ENCODE results near the gene NECAB3. TPM values are rescaled to one million over a fixed set of nuclear protein-coding genes. Genes with fewer than 3 reads are reported as not detected.

The NECAB3 gene
- total RNA-seq, 1 donor from 2014 or later: 29.2 TPM

- H3K36me3 ChIP-seq: peaks cover 0 to 3% of the 10 kb centered on the region in 2 donors
- no peak for DNase-seq (ENCODE audit: extremely low spot score in 2 of 2)
- no peaks in the 10 kb centered on the region for H3K9me3 ChIP-seq
- H3K27me3 ChIP-seq: no peaks in the 10 kb centered on the region
- no peak overlapping the region for H3K4me3 ChIP-seq
- TF ChIP-seq CTCF (IDR thresholded peaks at IDR 0.05) (no peak), POLR2AphosphoS5 (IDR thresholded peaks at IDR 0.05; ENCODE audit: insufficient read depth in 1 of 2, low read depth in 1 of 2) (no peak)
- peaks cover 42% of the 10 kb centered on the region for H3K4me1 ChIP-seq
- H3K27ac ChIP-seq: peak overlapping the region; percentile 83
- intact Hi-C loops (cut with DNase I): loop anchor here (5.0 kb wide), 1 partner anchor 207 kb away; no protein-coding TSS in a partner anchor
These were observed 9.5 kb downstream of the NECAB3 start for GRCh38 chr20:33664762-33665144.

- H3K9me3 ChIP-seq: no peaks in the 10 kb centered on the region
- DNase-seq (ENCODE audit: extremely low spot score in 2 of 2): no peak
- no peaks in the 10 kb centered on the region for H3K27me3 ChIP-seq
- peak overlapping the region; percentile 59 to 85 for H3K4me3 ChIP-seq
- H3K36me3 ChIP-seq: peaks cover 0 to 8% of the 10 kb centered on the region in 2 donors
- H3K27ac ChIP-seq: peak overlapping the region; percentile 83
- peaks cover 42% of the 10 kb centered on the region for H3K4me1 ChIP-seq
- no peak for TF ChIP-seq CTCF (IDR thresholded peaks at IDR 0.05)
- no peak for TF ChIP-seq POLR2A (IDR thresholded peaks at IDR 0.05)
- no peak for TF ChIP-seq POLR2AphosphoS5 (IDR thresholded peaks at IDR 0.05; ENCODE audit: insufficient read depth in 1 of 2, low read depth in 1 of 2)
- intact Hi-C loops (cut with DNase I): no loop called here
These were observed 10.0 kb downstream of the NECAB3 start for GRCh38 chr20:33664085-33664761.

DNA sequence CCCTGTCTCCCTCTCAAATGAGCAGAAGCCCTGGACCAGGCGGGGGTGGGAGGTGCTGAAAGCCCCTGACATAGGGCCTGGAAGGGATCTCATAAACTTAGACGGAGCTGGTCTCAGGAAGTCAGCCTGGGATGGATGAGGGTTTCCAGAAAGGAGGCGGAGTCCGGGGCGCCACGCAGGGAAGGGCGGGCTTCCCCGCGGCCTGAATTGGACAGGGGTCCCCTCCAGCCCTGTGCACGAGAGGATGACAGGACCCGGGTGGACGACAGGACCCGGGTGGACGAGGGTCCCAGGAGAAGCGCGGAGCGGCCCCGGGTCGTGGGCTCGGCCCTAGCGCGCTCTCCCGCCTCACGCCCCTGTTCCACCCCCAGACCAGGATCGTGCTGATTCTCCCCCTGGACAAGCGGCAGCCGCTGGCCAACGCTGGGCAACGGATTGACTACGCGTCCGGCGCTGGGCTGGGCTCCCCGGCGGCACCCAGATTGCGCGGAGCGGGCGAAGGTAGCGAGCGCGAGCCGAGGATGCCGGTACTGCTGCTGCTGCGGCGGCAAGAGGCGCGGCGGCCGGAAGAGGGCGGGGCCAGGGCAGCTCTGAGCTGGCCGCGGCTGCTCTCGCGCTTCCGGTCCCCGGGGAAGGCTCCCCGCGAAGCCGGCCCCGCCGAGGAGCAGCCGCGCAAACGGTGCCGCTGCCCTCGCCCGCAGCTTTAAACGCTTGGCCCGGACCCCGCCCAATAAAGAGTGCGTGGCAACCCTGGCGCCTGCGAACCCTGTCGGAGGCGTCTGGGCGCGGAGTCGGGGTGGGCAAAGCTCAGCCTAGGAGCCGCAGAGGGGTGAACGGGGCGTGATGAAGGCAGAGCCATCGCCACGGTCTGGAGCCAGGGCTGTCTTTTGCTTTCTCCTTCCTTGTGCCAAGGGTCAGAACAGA lies 10.8 kb downstream of the NECAB3 start:
- Histone ChIP-seq H3K27me3 (no peaks in the 10 kb centered on the region), H3K36me3 (peaks cover 0 to 12% of the 10 kb centered on the region in 2 donors), H3K27ac (peak overlapping the region; percentile 83), H3K9me3 (no peaks in the 10 kb centered on the region), H3K4me3 (peak overlapping the region; percentile 59 to 85), H3K4me1 (peaks cover 40% of the 10 kb centered on the region)
- DNase-seq (ENCODE audit: extremely low spot score in 2 of 2): no peak
- intact Hi-C loops (cut with DNase I): no loop called here
- no peak for TF ChIP-seq CTCF (IDR thresholded peaks at IDR 0.05)
- TF ChIP-seq POLR2AphosphoS5 (IDR thresholded peaks at IDR 0.05; ENCODE audit: insufficient read depth in 1 of 2, low read depth in 1 of 2): peak in 1 of 2 donors; percentile 86
- peak in 1 of 2 donors; percentile 54 for TF ChIP-seq POLR2A (IDR thresholded peaks at IDR 0.05)

DNA sequence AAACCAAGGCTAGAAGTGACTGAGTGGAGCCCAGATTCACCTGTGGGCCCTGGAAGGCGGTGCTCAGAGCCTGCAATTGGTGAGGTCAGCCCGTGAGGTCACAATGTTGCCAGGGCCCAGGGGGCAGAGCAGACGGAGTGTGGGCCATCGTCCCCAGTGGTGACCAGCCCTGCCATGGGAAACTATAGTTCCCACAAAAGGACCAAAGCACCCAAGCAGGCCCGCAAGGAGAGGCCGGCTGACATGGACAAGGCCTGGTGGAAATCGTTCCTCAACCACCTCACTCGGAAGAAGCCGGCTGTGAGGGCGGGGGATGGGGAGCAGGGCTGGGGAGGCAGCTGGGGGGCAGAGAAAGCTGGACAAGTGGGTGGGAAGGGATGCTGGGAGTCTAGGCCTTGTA lies 12.1 kb downstream of the NECAB3 start, which contains the start of gene C20orf144:
C20orf144 (plus strand) TSS at position 156 of the 400 bp plus-strand sequence; CDS start at position 175, 19 bp downstream.
- intact Hi-C loops (cut with DNase I): no loop called here
- peaks cover 35% of the 10 kb centered on the region for H3K4me1 ChIP-seq
- peak within 1 kb of the TSS; percentile 83 for H3K27ac ChIP-seq
- no peaks in the 10 kb centered on the region for H3K9me3 ChIP-seq
- no peak for DNase-seq (ENCODE audit: extremely low spot score in 2 of 2)
- TF ChIP-seq CTCF (IDR thresholded peaks at IDR 0.05) (no peak), POLR2A (IDR thresholded peaks at IDR 0.05) (no peak)
- peaks cover 0 to 18% of the 10 kb centered on the region in 2 donors for H3K36me3 ChIP-seq
- no peaks in the 10 kb centered on the region for H3K27me3 ChIP-seq
- peak within 1 kb of the TSS; percentile 59 to 85 for H3K4me3 ChIP-seq

Measured in vagina (tissue), 2 donors.